SU-DHL-6 (cell line): Measurements from ENCODE around the gene PRKCE.

Source experiments
- H2AFZ ChIP-seq: fragments of 200-600 bp; sonication (generic); 2 replicates; pipeline ENCODE4 v1.6.1; 2014; ENCODE audit warnings: low read depth, mild to moderate bottlenecking, moderate library complexity, mixed read lengths, antibody characterized with exemption, low read length; ENCODE audit not compliant: severe bottlenecking
- H3F3A ChIP-seq: fragments of 200-600 bp; shearing (Covaris generic); 2 replicates; pipeline ENCODE4 v1.6.0; 2016; ENCODE audit warnings: antibody characterized with exemption, mild to moderate bottlenecking; ENCODE audit not compliant: insufficient read depth
- H3K27ac ChIP-seq: fragments of 200-600 bp; sonication (generic); 2 replicates; pipeline ENCODE4 v1.5.1; 2016; ENCODE audit warnings: low read depth, mild to moderate bottlenecking, low read length, moderate library complexity, mixed read lengths
- H3K27me3 ChIP-seq: fragments of 200-600 bp; sonication (generic), shearing (Covaris generic); 2 replicates; pipeline ENCODE4 v1.6.0; 2014; ENCODE audit warnings: mild to moderate bottlenecking, low read length
- H3K36me3 ChIP-seq: fragments of 200-600 bp; sonication (generic); 2 replicates; pipeline ENCODE4 v1.6.1; 2014; ENCODE audit warnings: mild to moderate bottlenecking, low read length, mixed read lengths
- H3K4me2 ChIP-seq: fragments of 300-600, 200-600 bp; shearing (Covaris generic), sonication (generic); 2 replicates; pipeline ENCODE4 v1.6.0; 2014; ENCODE audit warnings: low read length, low read depth, mild to moderate bottlenecking; ENCODE audit not compliant: poor library complexity, severe bottlenecking
- H3K4me3 ChIP-seq: fragments of 200-600 bp; sonication (generic); 2 replicates; pipeline ENCODE4 v1.5.1; 2014; ENCODE audit warnings: antibody characterized with exemption, low read length, mild to moderate bottlenecking, mixed read lengths; ENCODE audit not compliant: insufficient read depth, poor library complexity, severe bottlenecking
- H3K79me2 ChIP-seq: fragments of 200-600 bp; sonication (generic); 2 replicates; pipeline ENCODE4 v1.6.1; 2014; ENCODE audit warnings: mild to moderate bottlenecking, low read length, moderate library complexity; ENCODE audit not compliant: insufficient read depth
- H3K9ac ChIP-seq: fragments of 200-600 bp; sonication (generic); 2 replicates; pipeline ENCODE4 v1.7.0; 2014; ENCODE audit warnings: mild to moderate bottlenecking, low read length
- H3K9me2 ChIP-seq: fragments of 200-600 bp; sonication (generic); replicated peaks from 2 replicates; pipeline ENCODE4 v1.6.1; 2014; ENCODE audit warnings: low read length; ENCODE audit not compliant: insufficient read depth
- H3K9me3 ChIP-seq: fragments of 200-600 bp; sonication (generic); 2 replicates; pipeline ENCODE4 v1.6.1; 2014; ENCODE audit warnings: low read length, mixed read lengths; ENCODE audit not compliant: insufficient read depth
- H4K20me1 ChIP-seq: fragments of 200-600 bp; sonication (generic); 2 replicates; pipeline ENCODE4 v1.6.1; 2014; ENCODE audit warnings: low read depth, mild to moderate bottlenecking, antibody characterized with exemption, low read length, moderate library complexity, mixed read lengths
- CTCF ChIP-seq: fragments of 200-600 bp; sonication (generic); IDR thresholded peaks from one replicate; pipeline ENCODE4 v1.5.1; 2017; ENCODE audit warnings: antibody characterized with exemption, mild to moderate bottlenecking, low read length, moderate library complexity; ENCODE audit not compliant: insufficient read depth, poor library complexity, severe bottlenecking
- EZH2phosphoT487 ChIP-seq: fragments of 200-600 bp; sonication (generic), shearing (Covaris generic); conservative IDR thresholded peaks from 2 replicates; pipeline ENCODE4 v1.6.1; 2018; ENCODE audit warnings: mild to moderate bottlenecking, antibody characterized with exemption, low read length, moderate library complexity, mixed read lengths

Gene PRKCE

GRCh38 chr2:45862843-45863242 is 211.4 kb downstream of the PRKCE start:
- Histone ChIP-seq H3K27ac (no peak overlapping the region), H3F3A (no peaks in the 10 kb centered on the region), H3K36me3 (no peaks in the 10 kb centered on the region), H3K79me2 (no peaks in the 10 kb centered on the region), H4K20me1 (no peaks in the 10 kb centered on the region), H3K9me3 (no peaks in the 10 kb centered on the region), H2AFZ (no peak overlapping the region), H3K9me2 (no peaks in the 10 kb centered on the region), H3K9ac (no peak overlapping the region), H3K4me2 (no peak overlapping the region), H3K4me3 (no peak overlapping the region), H3K27me3 (no peaks in the 10 kb centered on the region)
- TF ChIP-seq EZH2phosphoT487: no peak
- no peak for TF ChIP-seq CTCF

DNA sequence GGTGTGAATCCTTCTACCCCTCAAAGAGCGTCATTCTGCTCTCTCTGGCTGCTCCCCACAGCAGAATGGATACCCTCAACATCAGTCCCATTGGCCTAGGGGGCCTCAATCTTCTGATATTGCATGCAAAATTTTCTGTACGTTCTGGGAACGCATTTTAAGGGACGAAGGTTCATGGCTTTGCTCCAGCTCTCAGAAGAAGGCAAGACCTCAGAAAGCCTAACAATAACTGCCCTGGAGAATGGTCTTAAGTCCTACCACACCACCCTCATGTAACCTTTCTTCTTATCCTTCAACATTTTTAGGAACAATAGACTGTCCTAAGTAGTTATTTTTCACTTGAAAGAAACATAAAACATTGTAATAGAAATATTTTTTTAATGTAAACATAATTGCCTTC is 212.6 kb downstream of the PRKCE start:
- TF ChIP-seq EZH2phosphoT487 (no peak), CTCF (no peak)
- Histone ChIP-seq H3K36me3 (no peaks in the 10 kb centered on the region), H3K9me3 (no peaks in the 10 kb centered on the region), H3K9me2 (no peaks in the 10 kb centered on the region), H3F3A (no peaks in the 10 kb centered on the region), H4K20me1 (no peaks in the 10 kb centered on the region), H3K79me2 (no peaks in the 10 kb centered on the region), H3K27me3 (no peaks in the 10 kb centered on the region), H3K9ac (no peak overlapping the region), H2AFZ (no peak overlapping the region), H3K4me2 (no peak overlapping the region), H3K27ac (no peak overlapping the region), H3K4me3 (no peak overlapping the region)

DNA sequence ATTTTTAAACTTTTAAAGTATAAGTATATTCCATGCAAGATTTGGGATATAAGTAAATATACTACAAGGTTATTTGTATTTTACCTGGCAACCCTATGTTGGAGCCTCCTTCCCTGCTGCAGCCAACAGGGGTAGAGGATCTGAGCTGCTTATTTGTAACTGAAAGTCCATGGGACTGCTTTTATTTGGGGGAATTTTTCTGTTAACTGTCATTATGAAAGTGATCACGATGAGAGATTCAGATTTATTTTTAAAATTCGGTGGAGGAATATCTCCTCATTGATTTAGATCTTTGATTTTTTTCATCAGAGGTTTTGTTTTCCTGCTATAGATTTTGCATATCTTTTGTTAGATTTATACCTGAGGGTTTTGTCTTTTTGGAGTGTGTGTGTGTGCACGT is 215.9 kb downstream of the PRKCE start:
- Histone ChIP-seq H4K20me1 (no peaks in the 10 kb centered on the region), H2AFZ (no peak overlapping the region), H3K4me2 (no peak overlapping the region), H3F3A (no peaks in the 10 kb centered on the region), H3K9ac (no peak overlapping the region), H3K9me2 (no peaks in the 10 kb centered on the region), H3K9me3 (no peaks in the 10 kb centered on the region), H3K27ac (no peak overlapping the region), H3K36me3 (no peaks in the 10 kb centered on the region), H3K27me3 (no peaks in the 10 kb centered on the region), H3K79me2 (no peaks in the 10 kb centered on the region), H3K4me3 (no peak overlapping the region)
- TF ChIP-seq CTCF (no peak), EZH2phosphoT487 (no peak)

- H3K4me2 ChIP-seq: no peak overlapping the region
- no peaks in the 10 kb centered on the region for H3K27me3 ChIP-seq
- H3K79me2 ChIP-seq: no peaks in the 10 kb centered on the region
- no peak for TF ChIP-seq EZH2phosphoT487
- no peak for TF ChIP-seq CTCF
- no peaks in the 10 kb centered on the region for H3K36me3 ChIP-seq
- H3K9me3 ChIP-seq: no peaks in the 10 kb centered on the region
- H4K20me1 ChIP-seq: no peaks in the 10 kb centered on the region
- no peak overlapping the region for H3K27ac ChIP-seq
- H3F3A ChIP-seq: no peaks in the 10 kb centered on the region
- H3K9me2 ChIP-seq: no peaks in the 10 kb centered on the region
- no peak overlapping the region for H3K4me3 ChIP-seq
- H3K9ac ChIP-seq: no peak overlapping the region
- no peak overlapping the region for H2AFZ ChIP-seq
Measured at GRCh38 chr2:45867800-45868199, 216.3 kb downstream of the PRKCE start.
